ENCODE measurements around the gene TALDO1.

The TALDO1 gene

DNA sequence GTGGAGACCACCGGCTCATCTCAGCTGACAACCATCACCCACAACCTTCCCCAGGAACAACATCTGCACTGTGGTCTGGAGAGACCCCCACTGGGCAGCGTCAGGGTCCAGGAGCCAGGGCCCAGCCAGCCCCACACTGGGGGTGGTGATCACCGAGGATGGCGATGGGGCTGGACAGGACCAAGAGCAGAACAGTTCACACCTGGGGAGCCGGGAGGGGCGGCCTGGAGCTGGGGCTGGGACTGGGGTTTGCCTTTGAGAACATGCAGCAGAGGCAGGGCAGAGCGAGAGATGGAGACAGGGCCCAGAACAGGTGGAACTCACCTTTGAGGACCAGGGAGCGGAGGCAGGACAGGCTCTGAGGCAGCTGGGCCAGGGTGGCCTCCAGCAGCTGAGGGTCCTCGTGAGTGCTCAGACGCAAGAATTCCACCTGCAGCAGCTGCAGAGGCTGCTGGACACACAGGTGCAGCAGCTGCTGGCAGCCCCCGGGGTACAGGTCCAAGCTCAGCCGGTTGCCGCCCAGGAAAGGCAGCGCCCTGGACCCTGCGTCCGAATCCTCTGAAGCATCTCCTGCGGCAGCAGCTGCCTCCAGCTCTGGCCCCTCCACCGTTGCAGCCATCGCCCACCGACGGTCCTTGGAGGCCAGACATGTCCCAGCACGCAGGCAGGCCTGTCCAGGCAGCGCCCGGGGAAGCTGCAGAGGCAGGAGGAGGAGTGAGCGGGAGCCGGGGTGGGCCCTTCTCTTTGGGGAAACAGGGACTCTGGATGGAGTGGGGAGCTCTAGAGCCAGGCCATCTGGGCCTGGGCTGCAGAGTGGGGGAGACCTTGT, 56.7 kb downstream of the TALDO1 start:
- DNase-seq (ENCODE audit: extremely low spot score): no peak
- CTCF ChIA-PET: interaction anchor here (1.2 kb wide), 1 partner anchor 40 kb away, joined by 3 read pairs; no protein-coding TSS in a partner anchor
- POLR2A ChIA-PET: interaction anchor here (0.9 to 2.7 kb wide), 4 partner anchors 8 to 28 kb away, joined by 3 to 14 read pairs (median 6); no protein-coding TSS in a partner anchor
- TF ChIP-seq FOXM1 (IDR thresholded peaks at IDR 0.05; ENCODE audit: borderline replicate concordance) (no peak), LEF1 (IDR thresholded peaks at IDR 0.05; ENCODE audit: borderline replicate concordance) (no peak), FOXA1 (IDR thresholded peaks at IDR 0.05) (no peak), CTBP1 (IDR thresholded peaks at IDR 0.05; ENCODE audit: borderline replicate concordance) (no peak), ZNF384 (IDR thresholded peaks at IDR 0.05) (no peak), L3MBTL2 (conservative IDR thresholded peaks at IDR 0.05) (no peak), ARNT (IDR thresholded peaks at IDR 0.05) (no peak), FOXK2 (IDR thresholded peaks at IDR 0.05) (no peak), BHLHE40 (IDR thresholded peaks at IDR 0.05; ENCODE audit: borderline replicate concordance) (no peak), HDGF (IDR thresholded peaks at IDR 0.05; ENCODE audit: borderline replicate concordance) (no peak), SUZ12 (IDR thresholded peaks at IDR 0.05) (no peak)
- TF ChIP-seq, protein P1, sequence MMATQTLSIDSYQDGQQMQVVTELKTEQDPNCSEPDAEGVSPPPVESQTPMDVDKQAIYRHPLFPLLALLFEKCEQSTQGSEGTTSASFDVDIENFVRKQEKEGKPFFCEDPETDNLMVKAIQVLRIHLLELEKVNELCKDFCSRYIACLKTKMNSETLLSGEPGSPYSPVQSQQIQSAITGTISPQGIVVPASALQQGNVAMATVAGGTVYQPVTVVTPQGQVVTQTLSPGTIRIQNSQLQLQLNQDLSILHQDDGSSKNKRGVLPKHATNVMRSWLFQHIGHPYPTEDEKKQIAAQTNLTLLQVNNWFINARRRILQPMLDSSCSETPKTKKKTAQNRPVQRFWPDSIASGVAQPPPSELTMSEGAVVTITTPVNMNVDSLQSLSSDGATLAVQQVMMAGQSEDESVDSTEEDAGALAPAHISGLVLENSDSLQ (IDR thresholded peaks at IDR 0.05): no peak

DNA sequence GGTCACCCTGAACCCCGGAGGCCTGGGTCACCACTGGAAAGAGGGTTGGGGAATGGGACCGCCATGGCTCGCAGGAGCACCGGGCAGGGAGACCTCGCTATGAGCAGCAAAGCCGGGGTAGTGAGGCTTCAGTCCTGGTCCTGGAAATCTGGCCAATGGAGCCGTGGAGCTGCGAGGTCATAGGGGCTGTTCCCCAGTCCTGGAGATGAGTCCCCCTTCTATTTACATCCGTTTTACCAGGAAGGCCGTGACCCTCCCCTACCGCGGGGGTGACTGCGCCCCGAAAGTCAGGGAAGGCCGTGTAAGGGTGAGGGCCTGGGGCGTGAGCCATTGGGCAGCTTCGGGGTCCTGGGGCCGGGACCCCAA, 57.3 kb downstream of the TALDO1 start:
- ChIA-PET CTCF (interaction anchor here (1.2 kb wide), 1 partner anchor 39 kb away, joined by 3 read pairs; no protein-coding TSS in a partner anchor), POLR2A (interaction anchor here (1.5 to 2.7 kb wide), 3 partner anchors 8 to 28 kb away, joined by 4 to 14 read pairs (median 8); no protein-coding TSS in a partner anchor)

DNA sequence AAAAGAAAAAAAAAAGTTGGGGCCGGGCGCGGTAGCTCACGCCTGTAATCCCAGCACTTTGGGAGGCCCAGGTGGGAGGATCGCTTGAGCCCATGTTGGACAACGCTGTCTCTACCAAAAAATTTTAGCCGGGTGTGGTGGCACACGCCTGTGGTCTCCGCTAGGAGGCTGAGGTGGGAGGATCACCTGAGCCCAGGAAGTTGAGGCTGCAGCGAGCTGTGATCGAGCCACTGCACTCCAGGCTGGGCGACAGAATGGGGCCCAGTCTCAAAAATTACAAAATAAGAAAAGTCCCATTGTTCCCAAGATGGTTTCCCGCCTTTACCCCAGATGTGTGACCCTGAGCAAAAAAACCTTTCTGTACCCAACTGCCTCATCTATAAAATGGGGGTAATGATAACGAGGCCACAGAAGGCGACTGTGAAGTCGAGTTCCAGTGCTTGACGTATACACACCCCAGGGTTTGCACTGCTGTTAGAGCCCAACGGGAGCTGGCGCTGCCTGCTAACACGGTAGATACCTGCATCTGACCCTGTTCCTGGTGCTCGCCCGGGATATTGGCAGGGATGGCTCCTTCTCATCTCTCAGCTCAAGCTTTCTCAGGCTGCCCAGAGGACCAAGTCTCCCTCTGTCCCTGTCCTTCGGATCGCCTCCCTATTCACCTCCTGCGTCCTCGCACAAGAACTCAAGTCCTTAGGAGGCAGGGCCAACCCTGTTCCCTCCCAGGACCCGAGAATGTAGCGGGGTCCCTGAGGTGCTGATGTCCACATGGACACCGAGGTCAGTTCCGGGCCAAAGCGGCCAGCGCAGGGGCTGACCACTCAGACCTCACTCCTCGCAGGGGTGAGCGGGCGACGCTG, 61.4 kb downstream of the TALDO1 start:
- POLR2A ChIA-PET: interaction anchor here (0.5 to 2.2 kb wide), 11 partner anchors 10 to 89 kb away, joined by 3 to 39 read pairs (median 4); partner anchors contain the start of genes CD151, PNPLA2, POLR2L and TSPAN4
- DNase-seq (ENCODE audit: extremely low spot score): no peak
- CTCF ChIA-PET: no interaction called here
- TF ChIP-seq SUZ12 (IDR thresholded peaks at IDR 0.05): no peak
- TF ChIP-seq SP1 (IDR thresholded peaks at IDR 0.05): no peak
- TF ChIP-seq ARNT (IDR thresholded peaks at IDR 0.05): no peak

More for the DNA sequence above, 57.3 kb downstream of the TALDO1 start:
- DNase-seq (ENCODE audit: extremely low spot score): no peak
- TF ChIP-seq SUZ12 (IDR thresholded peaks at IDR 0.05): no peak
- TF ChIP-seq NFRKB (IDR thresholded peaks at IDR 0.05): no peak
- TF ChIP-seq FOXA1 (IDR thresholded peaks at IDR 0.05): no peak
- no peak for TF ChIP-seq FOXK2 (IDR thresholded peaks at IDR 0.05)
- TF ChIP-seq L3MBTL2 (conservative IDR thresholded peaks at IDR 0.05): no peak
- TF ChIP-seq ELF4 (IDR thresholded peaks at IDR 0.05): no peak
- TF ChIP-seq ARNT (IDR thresholded peaks at IDR 0.05): no peak
- no peak for TF ChIP-seq FOXM1 (IDR thresholded peaks at IDR 0.05; ENCODE audit: borderline replicate concordance)
- no peak for TF ChIP-seq ZNF384 (IDR thresholded peaks at IDR 0.05)
- TF ChIP-seq, protein P1 (IDR thresholded peaks at IDR 0.05): no peak
- TF ChIP-seq HDGF (IDR thresholded peaks at IDR 0.05; ENCODE audit: borderline replicate concordance): no peak
- no peak for TF ChIP-seq SP1 (IDR thresholded peaks at IDR 0.05)

DNA sequence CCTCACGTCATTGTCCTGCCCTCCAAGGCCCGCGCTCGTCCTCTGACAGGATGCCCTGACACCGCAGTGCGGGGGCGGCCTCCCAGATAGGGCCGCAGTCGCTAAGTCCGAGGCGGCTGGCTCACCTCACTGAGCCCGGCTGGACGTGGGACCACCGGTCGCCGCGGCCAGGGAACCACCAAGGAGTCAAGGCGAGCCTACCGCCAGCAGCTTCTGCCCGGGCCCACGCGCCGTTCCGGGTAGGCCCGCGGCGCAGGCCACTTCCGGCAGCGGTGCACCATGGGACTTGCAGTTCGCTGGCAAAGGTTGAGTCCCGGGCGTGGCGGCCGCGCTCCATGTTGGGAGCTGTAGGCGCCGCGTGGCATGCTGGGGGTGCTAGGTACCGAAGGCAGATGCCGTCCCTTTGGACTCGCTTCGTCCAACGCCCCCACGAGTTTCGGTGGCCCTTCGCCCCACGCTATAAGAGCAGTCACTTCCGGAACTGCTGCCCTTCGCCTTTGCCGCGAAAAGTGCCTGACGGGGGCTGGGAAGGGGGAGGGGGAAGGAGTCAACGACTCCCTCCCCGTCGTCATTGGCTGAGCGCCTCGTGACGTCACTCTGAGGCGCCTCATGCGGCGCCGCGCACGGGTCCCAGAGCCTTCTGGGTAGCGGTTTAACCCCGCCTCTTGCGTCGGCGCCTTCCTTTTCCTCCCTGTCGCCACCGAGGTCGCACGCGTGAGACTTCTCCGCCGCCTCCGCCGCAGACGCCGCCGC, 62.2 kb downstream of the TALDO1 start, which contains the start of gene RPLP2:
TSS of gene RPLP2 (plus strand) at position 681 of the 753 bp plus-strand sequence. CDS start 268 bp downstream, outside the sequence.
- TF ChIP-seq HDGF (IDR thresholded peaks at IDR 0.05; ENCODE audit: borderline replicate concordance) (peak; percentile 85; the same call in 1 of the 2 replicates), ELF4 (IDR thresholded peaks at IDR 0.05) (peak; percentile 90), LEF1 (IDR thresholded peaks at IDR 0.05; ENCODE audit: borderline replicate concordance) (no peak), L3MBTL2 (conservative IDR thresholded peaks at IDR 0.05) (peak; percentile 90), ZNF384 (IDR thresholded peaks at IDR 0.05) (no peak)
- TF ChIP-seq, protein P1 (IDR thresholded peaks at IDR 0.05): peak; percentile 35; the same call in 1 of the 2 replicates
- CTCF ChIA-PET: no interaction called here
- DNase-seq (ENCODE audit: extremely low spot score): peak; percentile 94
- POLR2A ChIA-PET: interaction anchor here (0.5 to 2.2 kb wide), 11 partner anchors 9 to 88 kb away, joined by 3 to 39 read pairs (median 4); partner anchors contain the start of genes CD151, PNPLA2, POLR2L and TSPAN4

DNA sequence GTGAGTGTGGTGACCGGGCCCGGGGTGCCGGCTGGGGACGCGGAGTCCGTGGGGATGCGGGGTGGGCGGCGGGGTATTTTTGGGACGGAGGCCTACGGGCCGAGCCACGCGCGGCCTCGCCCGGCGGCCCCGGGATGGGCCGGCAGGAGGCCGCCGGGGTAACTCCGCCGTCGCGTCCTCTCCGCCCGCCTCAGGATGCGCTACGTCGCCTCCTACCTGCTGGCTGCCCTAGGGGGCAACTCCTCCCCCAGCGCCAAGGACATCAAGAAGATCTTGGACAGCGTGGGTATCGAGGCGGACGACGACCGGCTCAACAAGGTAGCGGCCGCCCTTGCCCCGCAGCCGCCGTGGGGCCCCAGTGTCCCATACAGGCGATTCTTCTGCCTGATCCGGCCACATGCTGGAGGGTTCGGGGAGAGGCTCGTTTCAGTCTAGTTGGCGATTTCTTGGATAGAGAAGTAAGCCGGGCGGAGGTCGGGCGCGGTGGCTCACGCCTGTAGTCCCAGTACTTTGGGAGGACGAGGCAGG, 62.8 kb downstream of the TALDO1 start:
- TF ChIP-seq SP1 (IDR thresholded peaks at IDR 0.05): no peak
- no peak for TF ChIP-seq SUZ12 (IDR thresholded peaks at IDR 0.05)
- no peak for TF ChIP-seq BHLHE40 (IDR thresholded peaks at IDR 0.05; ENCODE audit: borderline replicate concordance)
- TF ChIP-seq TARDBP (IDR thresholded peaks at IDR 0.05): no peak
- no peak for TF ChIP-seq ARNT (IDR thresholded peaks at IDR 0.05)
- DNase-seq (ENCODE audit: extremely low spot score): no peak
- CTCF ChIA-PET: no interaction called here
- POLR2A ChIA-PET: interaction anchor here (1.0 to 2.2 kb wide), 8 partner anchors 9 to 32 kb away, joined by 3 to 39 read pairs (median 8); partner anchors contain the start of genes CD151, PNPLA2, POLR2L and TSPAN4
